Activated T-cell treated with anti-CD3 and anti-CD28 coated beads, Interleukin-2, amount 50 U/mL, for 4 hours (primary cell): ENCODE data around the gene SCYGR4. TPM values are rescaled to one million over a fixed set of nuclear protein-coding genes. Genes with fewer than 3 reads are reported as not detected.

Experiments used
- ATAC-seq, 2 donors: fragments of 200-7000 bp; cut with Tn5 transposase; one replicate each; pipeline ENCODE4 v1.10.0; 2021
- DNase-seq: peaks from one replicate; pipeline ENCODE4 v3.0.0-alpha.2; 2020
- H3K27me3 Mint-ChIP-seq: one replicate; pipeline ENCODE4 v1.8.0; 2021; ENCODE audit warnings: low read depth, mixed read lengths
- H3K36me3 Mint-ChIP-seq: one replicate; pipeline ENCODE4 v1.8.0; 2022; ENCODE audit warnings: mixed read lengths; ENCODE audit not compliant: insufficient read depth
- H3K4me1 Mint-ChIP-seq: one replicate; pipeline ENCODE4 v1.8.0; 2021; ENCODE audit warnings: low read depth, mixed read lengths
- H3K4me3 Mint-ChIP-seq: one replicate; pipeline ENCODE4 v1.8.0; 2021; ENCODE audit warnings: mild to moderate bottlenecking, moderate library complexity, mixed read lengths
- H3K9me3 Mint-ChIP-seq: one replicate; pipeline ENCODE4 v1.8.0; 2021; ENCODE audit warnings: mixed read lengths
- total RNA-seq, 3 donors: library from RNA; stranded (reverse); gene quantifications; one replicate each; pipeline ENCODE4 v1.2.1, GENCODE V29; 2021

SCYGR4 gene
- total RNA-seq, 3 donors from 2014 or later = not detected

DNA sequence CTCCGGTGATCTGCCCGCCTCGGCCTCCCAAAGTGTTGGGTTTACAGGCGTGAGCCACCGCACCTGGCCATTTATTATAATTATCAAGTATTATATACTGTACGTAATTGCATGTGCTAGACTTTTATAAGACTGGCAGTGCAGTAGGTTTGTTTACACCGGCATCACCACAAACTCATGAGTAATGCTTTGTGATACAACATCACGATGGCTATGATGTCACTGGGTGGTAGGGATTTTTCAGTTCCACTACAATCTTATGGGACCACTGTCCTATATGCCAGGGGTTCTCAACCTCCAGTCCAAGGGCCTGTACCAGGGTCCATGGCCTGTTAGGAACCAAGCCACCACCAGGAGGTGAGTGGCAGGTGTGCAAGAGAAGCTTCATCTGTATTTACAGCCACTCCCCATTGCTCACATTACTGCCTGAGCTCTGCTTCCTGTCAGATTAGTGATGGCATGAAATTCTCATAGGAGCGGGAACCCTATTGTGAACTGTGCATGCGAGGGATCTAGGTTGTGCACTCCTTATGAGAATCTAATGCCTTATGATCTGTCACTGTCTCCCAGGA is 9.4 kb downstream of the SCYGR4 start:
- no peak for DNase-seq
- Mint-ChIP-seq H3K9me3 (no peaks in the 10 kb centered on the region), H3K36me3 (no peaks in the 10 kb centered on the region), H3K27me3 (peaks cover 18% of the 10 kb centered on the region), H3K4me1 (no peaks in the 10 kb centered on the region), H3K4me3 (no peak overlapping the region)
- ATAC-seq = no peak

DNA sequence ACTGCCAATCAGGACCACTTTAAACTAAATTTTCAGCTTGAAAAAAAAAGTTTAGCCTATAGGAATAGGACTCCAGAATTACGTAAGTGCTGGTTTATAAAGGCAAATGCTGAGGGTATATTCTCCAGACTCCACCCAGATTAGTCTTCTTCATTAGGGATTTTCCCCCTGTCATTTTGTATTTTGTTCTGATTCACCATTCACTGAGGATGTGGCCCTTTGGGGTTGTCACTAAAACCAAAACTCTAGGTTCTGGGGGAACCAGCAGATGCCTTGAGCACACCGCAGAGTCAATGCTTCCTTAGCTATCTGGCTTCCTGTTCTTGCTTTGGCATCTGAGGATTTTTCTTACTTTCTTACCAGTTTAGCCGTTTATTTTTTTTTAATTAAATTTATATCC is 10.5 kb downstream of the SCYGR4 start:
- H3K36me3 Mint-ChIP-seq = no peaks in the 10 kb centered on the region
- no peaks in the 10 kb centered on the region for H3K9me3 Mint-ChIP-seq
- H3K27me3 Mint-ChIP-seq = peaks cover 23% of the 10 kb centered on the region
- no peak overlapping the region for H3K4me3 Mint-ChIP-seq
- DNase-seq (no peak), ATAC-seq (peak; percentile 65 to 72)
- H3K4me1 Mint-ChIP-seq = no peaks in the 10 kb centered on the region

DNA sequence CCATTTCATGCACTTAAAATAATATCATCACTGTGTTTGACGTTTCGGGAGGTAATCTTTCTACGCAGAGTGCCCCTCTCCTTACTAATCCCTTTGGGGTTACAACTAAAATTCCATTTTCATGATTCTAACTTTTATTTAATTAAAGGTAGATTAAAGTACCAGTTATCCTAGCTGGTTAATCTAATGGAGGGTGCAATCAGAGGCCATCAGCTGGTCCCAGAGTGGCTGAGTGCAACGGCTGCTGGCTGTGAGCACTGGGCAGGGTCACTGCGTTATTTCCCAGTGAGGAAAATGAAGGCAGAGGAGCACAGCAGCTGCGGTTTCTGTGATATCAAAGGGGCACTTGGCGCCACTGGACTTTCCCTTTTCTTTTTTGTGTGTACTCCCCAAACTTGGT is 12.1 kb downstream of the SCYGR4 start:
- no peak for ATAC-seq
- no peaks in the 10 kb centered on the region for H3K36me3 Mint-ChIP-seq
- H3K4me3 Mint-ChIP-seq = no peak overlapping the region
- H3K4me1 Mint-ChIP-seq = no peaks in the 10 kb centered on the region
- peaks cover 23% of the 10 kb centered on the region for H3K27me3 Mint-ChIP-seq
- no peaks in the 10 kb centered on the region for H3K9me3 Mint-ChIP-seq
- DNase-seq = no peak

DNA sequence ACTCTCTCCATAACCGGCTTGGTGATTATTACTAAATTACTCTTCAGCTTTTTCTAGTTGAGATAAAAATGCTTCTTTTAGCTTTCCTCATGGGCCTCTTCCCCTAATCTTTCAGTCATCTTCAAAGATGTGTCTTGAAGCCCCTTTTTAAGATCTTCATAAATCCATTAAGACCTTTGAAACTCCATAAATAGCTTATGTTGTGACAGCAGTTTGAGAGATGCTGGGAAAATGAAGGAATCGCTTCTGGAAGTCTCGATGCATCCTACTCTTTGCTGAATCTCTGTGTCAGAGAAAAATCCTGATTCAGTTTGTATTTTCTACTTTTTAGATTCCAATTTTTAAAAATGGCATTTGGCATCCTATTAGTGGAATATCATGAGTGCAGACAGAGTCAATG is 13.0 kb downstream of the SCYGR4 start:
- H3K36me3 Mint-ChIP-seq = no peaks in the 10 kb centered on the region
- peaks cover 23% of the 10 kb centered on the region for H3K27me3 Mint-ChIP-seq
- H3K4me1 Mint-ChIP-seq = no peaks in the 10 kb centered on the region
- H3K4me3 Mint-ChIP-seq = no peak overlapping the region
- DNase-seq = no peak
- no peak for ATAC-seq
- H3K9me3 Mint-ChIP-seq = no peaks in the 10 kb centered on the region

DNA sequence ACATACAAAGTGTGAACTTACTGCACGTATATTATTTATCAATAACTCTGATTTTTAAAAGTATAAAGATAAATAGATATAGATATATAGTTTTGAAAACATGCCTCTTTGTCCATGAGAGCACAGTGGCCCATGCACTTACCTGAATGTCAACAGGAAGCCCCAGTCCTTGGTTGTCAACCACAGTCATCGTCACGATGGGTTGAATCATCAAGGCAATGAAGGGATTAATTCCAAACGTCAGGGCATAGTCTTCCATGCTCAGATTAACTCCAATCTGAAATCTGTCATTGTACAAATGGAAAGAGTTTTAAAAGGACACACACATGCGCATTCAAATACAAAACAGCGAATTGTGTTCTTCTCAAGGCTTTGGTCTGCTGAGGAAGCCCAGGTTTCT is 15.5 kb downstream of the SCYGR4 start:
- ATAC-seq = no peak
- Mint-ChIP-seq H3K9me3 (no peaks in the 10 kb centered on the region), H3K36me3 (no peaks in the 10 kb centered on the region), H3K27me3 (peaks cover 19% of the 10 kb centered on the region), H3K4me3 (no peak overlapping the region), H3K4me1 (no peaks in the 10 kb centered on the region)
- no peak for DNase-seq

DNA sequence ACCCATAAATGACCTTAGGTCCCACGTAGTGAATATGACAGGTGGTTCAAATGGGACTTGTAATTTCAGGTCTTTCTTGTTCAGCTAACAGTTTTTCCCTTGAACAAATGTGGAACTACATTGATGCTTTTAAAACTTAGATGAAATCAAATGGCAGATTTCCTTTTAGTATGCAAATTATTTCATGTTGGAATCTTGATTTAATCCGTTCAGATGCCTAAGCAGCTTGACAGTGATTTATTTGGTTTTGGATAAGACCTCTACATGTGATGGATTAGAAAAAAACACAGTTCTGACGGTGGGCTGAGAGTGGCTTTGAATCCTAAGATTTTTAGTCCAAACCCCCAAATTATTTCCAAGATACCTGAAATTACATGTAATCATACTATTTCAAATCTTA is 16.9 kb downstream of the SCYGR4 start:
- Mint-ChIP-seq H3K27me3 (peaks cover 13% of the 10 kb centered on the region), H3K9me3 (no peaks in the 10 kb centered on the region), H3K4me1 (no peaks in the 10 kb centered on the region), H3K36me3 (no peaks in the 10 kb centered on the region), H3K4me3 (no peak overlapping the region)
- ATAC-seq (no peak), DNase-seq (no peak)

DNA sequence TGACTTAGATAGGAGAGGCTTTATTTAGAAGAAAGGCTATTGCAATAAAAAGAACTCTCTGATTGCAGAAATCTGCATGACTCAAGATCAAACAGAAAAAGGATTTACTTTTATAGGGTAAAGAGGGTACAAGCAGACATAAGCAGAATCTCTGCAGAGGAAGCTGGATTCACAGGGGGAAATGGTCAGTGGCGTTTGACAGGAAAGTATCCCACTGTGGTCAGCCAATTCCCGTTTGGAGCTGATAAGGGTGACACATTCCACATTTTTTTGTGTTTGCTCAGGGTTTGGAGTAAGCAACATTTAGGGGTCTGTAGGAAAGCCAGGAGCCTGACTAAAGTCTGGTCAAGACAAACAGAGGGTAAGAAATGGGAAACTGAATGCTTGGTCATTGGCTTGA is 25.4 kb downstream of the SCYGR4 start:
- no peaks in the 10 kb centered on the region for H3K36me3 Mint-ChIP-seq
- no peaks in the 10 kb centered on the region for H3K27me3 Mint-ChIP-seq
- no peak overlapping the region for H3K4me3 Mint-ChIP-seq
- H3K4me1 Mint-ChIP-seq = no peaks in the 10 kb centered on the region
- no peaks in the 10 kb centered on the region for H3K9me3 Mint-ChIP-seq
- DNase-seq (no peak), ATAC-seq (no peak)

DNA sequence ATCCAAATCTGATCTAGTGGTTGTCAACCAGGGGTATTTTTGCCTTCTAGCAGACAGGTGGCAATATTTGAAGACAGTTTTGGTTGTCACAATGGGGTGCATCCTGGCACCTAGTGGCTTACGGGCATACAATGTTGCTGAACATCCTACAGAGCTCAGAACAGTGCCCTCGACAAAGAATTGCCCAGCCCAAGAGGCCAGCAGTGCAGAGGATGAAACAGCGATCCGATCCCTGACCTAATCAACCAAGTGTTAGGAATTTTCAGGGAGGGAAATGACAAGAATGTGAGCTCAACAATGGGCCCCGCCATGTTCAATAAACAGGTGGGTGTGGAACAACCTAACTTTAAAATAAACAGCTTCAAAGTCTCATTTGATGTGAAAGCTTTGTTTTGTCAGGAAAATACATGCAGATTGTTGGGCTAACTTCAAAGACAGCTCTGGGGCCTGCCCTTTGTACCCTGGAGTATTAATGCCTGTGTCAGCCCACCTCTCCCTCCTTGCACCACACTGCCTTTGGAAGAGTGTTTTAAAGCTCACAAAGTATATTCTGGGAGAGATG is 26.8 kb downstream of the SCYGR4 start:
- Mint-ChIP-seq H3K27me3 (no peaks in the 10 kb centered on the region), H3K4me1 (no peaks in the 10 kb centered on the region), H3K9me3 (no peaks in the 10 kb centered on the region), H3K4me3 (no peak overlapping the region), H3K36me3 (no peaks in the 10 kb centered on the region)
- DNase-seq = no peak
- ATAC-seq = no peak

DNA sequence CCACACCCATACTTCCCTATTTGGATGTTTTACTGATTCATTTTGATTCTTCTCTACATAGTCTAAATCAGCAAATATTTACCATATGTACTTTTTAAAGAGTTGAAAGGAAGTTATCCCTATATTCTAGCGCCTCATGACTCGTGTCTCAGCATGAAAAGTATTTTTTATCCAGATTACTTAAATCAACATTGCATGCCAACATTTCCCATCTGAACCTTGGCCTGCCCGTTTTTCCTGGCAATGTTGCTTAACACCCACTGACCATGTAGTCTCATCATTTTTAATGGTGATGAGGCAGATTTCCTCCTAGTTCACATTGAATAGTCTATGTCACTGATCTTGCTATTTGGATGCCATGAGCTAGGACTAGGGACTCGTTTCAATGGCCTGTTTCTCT is 36.1 kb downstream of the SCYGR4 start:
- ATAC-seq (no peak), DNase-seq (no peak)
- Mint-ChIP-seq H3K4me1 (no peaks in the 10 kb centered on the region), H3K36me3 (no peaks in the 10 kb centered on the region), H3K4me3 (no peak overlapping the region), H3K9me3 (no peaks in the 10 kb centered on the region), H3K27me3 (peaks cover 4% of the 10 kb centered on the region)

DNA sequence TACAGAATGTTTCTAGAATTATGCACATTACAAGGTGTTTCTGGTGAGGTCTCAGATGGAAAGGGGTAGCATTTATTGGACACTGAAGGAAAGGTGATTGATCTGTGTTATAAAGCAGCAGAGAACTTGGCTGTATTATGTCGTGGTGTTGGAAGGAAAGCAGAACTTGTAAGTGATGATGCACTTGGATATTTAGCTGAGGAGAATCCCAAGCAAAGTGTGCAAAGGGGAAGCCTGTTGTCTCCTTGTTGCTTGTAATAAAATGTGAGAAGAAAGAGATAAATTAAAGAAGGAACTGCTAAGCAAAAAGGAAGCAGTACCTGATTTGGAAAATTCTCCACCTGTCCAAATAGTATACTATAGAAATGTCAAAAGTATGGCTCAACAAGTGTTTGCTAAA is 37.1 kb downstream of the SCYGR4 start:
- no peak for ATAC-seq
- H3K4me1 Mint-ChIP-seq = no peaks in the 10 kb centered on the region
- H3K36me3 Mint-ChIP-seq = no peaks in the 10 kb centered on the region
- peaks cover 4% of the 10 kb centered on the region for H3K27me3 Mint-ChIP-seq
- no peaks in the 10 kb centered on the region for H3K9me3 Mint-ChIP-seq
- no peak overlapping the region for H3K4me3 Mint-ChIP-seq
- no peak for DNase-seq

DNA sequence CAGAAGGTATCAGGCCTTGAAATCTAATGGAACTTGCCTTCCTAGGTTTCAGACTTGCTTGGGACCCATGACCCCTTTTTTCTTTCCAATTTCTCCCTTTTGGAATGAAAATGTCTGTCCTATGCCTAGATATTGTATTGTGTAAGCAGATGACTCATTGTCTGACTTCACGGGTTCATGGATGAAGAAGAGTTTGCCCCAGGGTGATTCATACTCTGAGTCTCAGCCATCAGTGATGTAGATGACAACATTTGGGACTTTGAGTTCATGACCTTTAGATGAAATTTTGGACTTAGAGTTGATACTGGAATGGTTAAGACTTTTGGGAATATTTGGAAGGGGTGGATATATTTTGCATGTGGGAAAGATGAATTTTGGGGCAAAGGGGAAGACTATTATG is 38.2 kb downstream of the SCYGR4 start:
- Mint-ChIP-seq H3K4me3 (no peak overlapping the region), H3K27me3 (peaks cover 4% of the 10 kb centered on the region), H3K9me3 (no peaks in the 10 kb centered on the region), H3K4me1 (no peaks in the 10 kb centered on the region), H3K36me3 (no peaks in the 10 kb centered on the region)
- DNase-seq = no peak
- peak in 1 of 2 donors; percentile 55 for ATAC-seq

DNA sequence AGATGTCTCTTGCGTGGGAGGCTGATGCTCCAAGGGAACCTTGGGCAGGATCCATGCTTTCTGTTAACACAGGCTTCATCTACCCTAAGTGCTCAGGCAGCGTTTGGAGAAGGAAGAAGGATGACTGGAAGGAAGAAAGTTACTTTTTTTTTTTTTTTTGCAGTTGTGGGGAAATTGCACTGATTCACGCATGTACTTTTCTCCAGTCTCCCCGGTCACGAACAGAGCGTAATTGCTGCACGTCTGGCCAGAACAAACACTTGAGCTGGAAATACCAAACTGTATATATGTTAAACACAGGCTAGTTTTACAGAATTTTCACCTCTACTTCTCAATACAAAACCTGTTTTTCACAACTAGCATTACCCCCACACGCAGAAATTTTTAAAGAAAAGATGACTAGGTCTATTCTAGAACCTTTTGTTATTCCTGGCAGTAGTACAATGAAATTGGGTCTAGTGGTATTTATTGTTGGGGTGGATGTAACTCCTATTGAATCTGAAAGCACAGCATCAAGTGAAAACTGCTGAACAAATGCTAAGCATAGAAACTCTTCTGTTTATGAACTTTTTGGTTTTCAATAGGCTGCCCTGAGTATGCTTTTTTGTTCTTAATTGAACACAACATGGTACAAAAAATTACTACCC is 40.0 kb downstream of the SCYGR4 start:
- no peak overlapping the region for H3K4me3 Mint-ChIP-seq
- peaks cover 2% of the 10 kb centered on the region for H3K27me3 Mint-ChIP-seq
- H3K4me1 Mint-ChIP-seq = no peaks in the 10 kb centered on the region
- ATAC-seq = no peak
- no peaks in the 10 kb centered on the region for H3K36me3 Mint-ChIP-seq
- DNase-seq = no peak
- H3K9me3 Mint-ChIP-seq = no peaks in the 10 kb centered on the region

DNA sequence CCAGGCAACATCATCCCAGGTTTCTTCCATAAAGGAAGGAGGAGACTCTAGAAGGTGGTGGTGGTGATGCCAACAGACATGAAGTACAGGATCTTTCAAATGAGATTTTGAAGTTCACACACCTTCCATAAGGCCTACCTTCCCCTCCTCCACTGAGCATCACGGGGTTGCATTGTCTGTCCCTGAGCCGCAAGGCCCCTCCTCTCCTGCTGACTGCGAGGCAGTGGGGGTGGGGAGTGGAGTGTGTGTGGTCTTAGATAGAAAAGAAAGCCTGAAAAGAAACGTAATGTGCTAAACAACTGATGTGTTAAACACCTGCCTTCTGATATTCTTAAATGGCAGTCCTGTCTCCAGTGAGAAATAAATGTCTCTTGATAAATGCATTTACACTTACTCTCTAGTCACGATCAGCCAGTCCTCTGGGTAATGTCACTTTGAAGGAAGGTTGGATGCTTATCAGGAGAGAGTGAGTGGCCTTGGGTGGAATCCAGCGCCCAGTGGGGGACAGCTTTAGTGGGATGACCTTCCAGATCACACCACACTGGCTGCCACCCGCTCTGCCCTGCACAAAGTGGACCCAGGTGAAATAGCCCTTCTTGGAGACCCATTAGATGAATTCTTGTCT is 43.8 kb downstream of the SCYGR4 start:
- Mint-ChIP-seq H3K4me3 (no peak overlapping the region), H3K4me1 (no peaks in the 10 kb centered on the region), H3K36me3 (no peaks in the 10 kb centered on the region), H3K27me3 (no peaks in the 10 kb centered on the region), H3K9me3 (no peaks in the 10 kb centered on the region)
- no peak for ATAC-seq
- no peak for DNase-seq

DNA sequence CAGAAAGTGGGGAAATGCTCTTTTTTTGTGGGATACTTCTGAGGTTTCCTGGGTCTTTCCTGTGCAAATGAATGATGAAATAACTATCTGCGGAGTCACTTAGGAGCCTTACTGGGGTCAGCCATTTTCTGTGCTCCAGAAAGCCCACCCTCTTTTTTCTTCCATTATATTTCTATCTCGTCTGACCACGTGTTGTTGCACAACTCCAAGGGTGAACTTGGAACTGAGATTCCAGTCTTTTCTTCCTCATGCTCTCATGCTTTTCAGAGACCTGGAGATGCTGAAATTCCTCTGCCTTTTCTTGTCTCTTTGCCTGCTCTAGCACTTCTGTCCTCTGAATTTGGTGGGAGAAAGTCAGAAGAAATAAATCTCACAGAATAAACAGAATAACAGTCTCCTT is 44.5 kb downstream of the SCYGR4 start:
- H3K4me3 Mint-ChIP-seq = no peak overlapping the region
- no peaks in the 10 kb centered on the region for H3K36me3 Mint-ChIP-seq
- no peak for ATAC-seq
- H3K4me1 Mint-ChIP-seq = no peaks in the 10 kb centered on the region
- no peak for DNase-seq
- no peaks in the 10 kb centered on the region for H3K9me3 Mint-ChIP-seq
- no peaks in the 10 kb centered on the region for H3K27me3 Mint-ChIP-seq
